NCI-H345 treated with DMSO at 0.1 percent for 48 hours (cell line): ENCODE measurements around the gene RELL2.

ENCODE experiments used
- DNase-seq: peaks from one replicate; lab custom pipeline; 2025; ENCODE audit not compliant: unreplicated experiment; lab: John Stamatoyannopoulos, UW

Gene RELL2

GRCh38 chr5:141675672-141676071 is 38.9 kb downstream of the RELL2 start:
- no peak for DNase-seq

GRCh38 chr5:141677415-141677814 is 40.6 kb downstream of the RELL2 start:
- no peak for DNase-seq

- no peak for DNase-seq
Measured at GRCh38 chr5:141680178-141680577, 43.4 kb downstream of the RELL2 start.

- DNase-seq, result no peak
Measured at GRCh38 chr5:141680751-141681201, 44.0 kb downstream of the RELL2 start.

- DNase-seq, result no peak
Measured at GRCh38 chr5:141681295-141681694, 44.5 kb downstream of the RELL2 start.

GRCh38 chr5:141681695-141682641 is 45.2 kb downstream of the RELL2 start, which contains the start of gene ARAP3:
Gene ARAP3, minus strand, starts transcription at chr5:141682230. Its CDS starts 1,744 bp downstream, at chr5:141680486.
- no peak for DNase-seq

GRCh38 chr5:141683596-141684141 is 46.9 kb downstream of the RELL2 start:
- DNase-seq, result no peak

- DNase-seq, result no peak
Measured at GRCh38 chr5:141685591-141685990, 48.8 kb downstream of the RELL2 start.

- DNase-seq, result no peak
Measured at GRCh38 chr5:141686648-141687416, 50.0 kb downstream of the RELL2 start.
